CD4-positive, alpha-beta T cell treated with Interleukin-2 at 100 ng/mL for 4 hours (primary cell): Measurements from ENCODE around the gene RCAN3.
A peak's percentile ranks its signal among the peaks of the same experiment; 100 is the strongest.

ENCODE experiments used
- DNase-seq: peaks from one replicate; pipeline ENCODE4 v3.0.0-alpha.2; 2020; ENCODE audit warnings: low spot score

The RCAN3 gene

GRCh38 chr1:24551290-24551959, 48.8 kb downstream of the RCAN3 start:
- no peak for DNase-seq

- DNase-seq: no peak
These were observed 49.4 kb downstream of the RCAN3 start for GRCh38 chr1:24551960-24552571.

- no peak for DNase-seq
These were observed 51.3 kb downstream of the RCAN3 start for GRCh38 chr1:24553931-24554330.

- no peak for DNase-seq
These were observed 52.1 kb downstream of the RCAN3 start for GRCh38 chr1:24554714-24555113.

DNA sequence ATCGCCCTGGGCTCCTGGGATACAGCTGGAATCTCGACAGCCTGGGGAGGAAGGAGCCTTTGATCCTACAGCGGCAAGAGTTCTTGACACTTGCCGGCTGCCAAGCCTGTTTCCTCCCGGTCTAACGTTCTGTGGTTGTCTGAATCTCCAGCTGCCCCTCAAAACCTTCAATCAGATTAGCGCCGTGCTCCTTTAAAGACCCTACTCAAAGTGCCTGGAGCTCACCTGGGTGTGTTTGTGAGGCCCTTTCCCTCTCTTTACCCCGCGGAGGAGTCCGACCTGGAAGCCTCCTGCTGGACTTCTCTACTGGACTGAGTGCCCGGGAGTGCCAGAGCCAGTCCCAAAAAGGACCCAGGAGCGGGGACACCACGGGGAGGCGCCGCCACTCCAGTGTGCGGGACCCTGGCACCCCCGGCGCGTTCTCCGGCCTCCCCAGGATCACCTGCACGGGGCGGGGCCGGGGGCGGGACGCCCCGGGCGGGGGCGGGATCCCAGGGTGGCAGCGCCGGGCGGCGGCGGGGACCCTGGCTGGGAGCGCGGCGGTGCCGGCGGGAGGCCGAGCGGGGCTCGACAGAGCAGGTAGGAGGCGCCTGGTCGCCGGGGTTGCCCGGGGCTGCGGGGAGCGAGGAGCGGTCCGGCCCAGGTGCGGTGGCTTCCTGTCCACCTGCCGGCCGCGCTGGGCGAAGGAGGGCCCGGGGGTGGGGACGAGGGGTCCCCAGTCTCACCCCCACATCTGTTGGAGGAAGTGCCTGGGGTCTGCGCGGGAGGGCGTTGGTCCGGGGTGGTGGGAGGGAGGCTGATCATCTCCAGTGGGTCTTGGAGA, 53.2 kb downstream of the RCAN3 start, which contains the start of gene NCMAP:
Gene NCMAP, plus strand, starts transcription at position 497 of the 823 bp plus-strand sequence. CDS start 39,344 bp downstream, outside the sequence.
- DNase-seq: peak; percentile 23

DNA sequence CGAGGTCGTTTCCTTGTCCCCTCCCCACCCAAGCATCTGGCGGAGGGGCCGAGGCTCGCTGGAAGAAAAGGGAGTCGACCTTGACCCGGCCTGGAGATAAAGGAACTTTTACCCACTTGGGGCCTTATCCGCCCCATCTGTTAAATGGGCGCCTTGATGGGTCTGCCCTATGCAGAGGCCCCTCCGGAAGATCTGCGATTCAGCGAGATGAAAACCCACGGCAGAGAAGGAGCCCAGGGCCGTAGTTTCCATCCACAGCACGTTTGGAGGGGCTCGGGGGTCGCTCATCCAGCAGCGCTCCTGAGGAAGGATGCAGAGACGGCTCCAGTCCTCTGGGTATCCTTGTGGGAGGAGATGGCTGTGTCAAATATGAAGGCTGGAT, 53.8 kb downstream of the RCAN3 start:
- no peak for DNase-seq

DNA sequence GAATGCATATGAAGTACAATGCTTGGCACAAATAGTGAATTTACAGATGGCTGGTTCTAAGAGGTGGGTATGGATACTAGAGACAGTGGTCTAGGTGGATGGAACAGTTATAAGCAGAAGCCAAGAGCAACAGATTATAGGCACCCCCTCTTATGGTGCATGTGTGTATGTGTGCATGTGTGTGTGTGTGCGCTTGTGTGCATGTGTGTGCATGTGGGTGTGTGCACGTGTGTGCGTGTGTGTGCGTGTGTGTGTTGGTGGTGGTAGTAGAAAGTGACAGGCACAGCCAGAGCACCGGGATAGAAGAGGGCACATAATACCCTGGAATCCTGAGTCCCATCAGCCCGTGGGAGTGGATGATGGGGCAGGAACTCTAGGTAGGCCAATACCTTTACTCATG, 54.6 kb downstream of the RCAN3 start:
- DNase-seq: no peak

DNA sequence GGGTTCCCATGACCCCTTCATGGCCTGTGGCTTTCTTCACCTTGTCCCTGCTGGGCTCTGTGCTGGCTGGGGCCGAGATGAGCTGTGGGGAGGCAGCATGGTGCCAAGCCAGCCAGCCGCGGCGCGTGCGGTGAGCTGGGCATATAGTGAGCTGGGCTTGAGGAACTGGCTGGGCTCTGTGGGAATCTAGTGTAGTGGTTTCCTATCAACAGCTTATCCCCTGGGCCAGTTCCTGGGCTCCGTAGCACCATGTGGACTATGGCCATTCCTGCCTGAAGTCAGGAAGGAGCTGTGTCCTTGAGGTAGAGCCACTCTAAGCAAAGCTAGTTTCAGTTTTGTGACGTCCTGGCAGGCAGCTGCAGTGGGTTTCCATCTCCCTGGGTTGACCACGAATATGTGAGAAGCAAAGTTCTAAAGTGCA, 55.1 kb downstream of the RCAN3 start:
- no peak for DNase-seq

DNA sequence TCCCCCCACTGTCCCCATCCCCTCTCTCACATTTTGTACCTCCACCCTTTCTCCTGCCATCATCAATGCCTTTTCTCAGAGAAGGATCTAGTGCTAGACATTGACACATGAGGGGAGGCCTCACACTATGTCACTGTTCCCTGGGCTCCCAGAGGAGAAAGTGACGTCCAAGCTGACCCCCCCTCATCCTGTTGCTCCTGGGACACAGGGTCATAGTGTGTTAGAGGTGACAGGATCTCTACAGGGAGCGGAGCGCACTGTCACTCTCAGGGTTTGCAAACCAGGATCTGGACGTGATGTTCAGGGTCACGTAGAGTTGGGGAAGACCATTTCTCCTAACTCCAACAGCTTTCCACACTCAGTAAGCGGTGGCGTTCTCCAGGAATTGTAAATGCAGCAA, 55.8 kb downstream of the RCAN3 start:
- no peak for DNase-seq

GRCh38 chr1:24558902-24559791, 56.5 kb downstream of the RCAN3 start:
- no peak for DNase-seq

DNA sequence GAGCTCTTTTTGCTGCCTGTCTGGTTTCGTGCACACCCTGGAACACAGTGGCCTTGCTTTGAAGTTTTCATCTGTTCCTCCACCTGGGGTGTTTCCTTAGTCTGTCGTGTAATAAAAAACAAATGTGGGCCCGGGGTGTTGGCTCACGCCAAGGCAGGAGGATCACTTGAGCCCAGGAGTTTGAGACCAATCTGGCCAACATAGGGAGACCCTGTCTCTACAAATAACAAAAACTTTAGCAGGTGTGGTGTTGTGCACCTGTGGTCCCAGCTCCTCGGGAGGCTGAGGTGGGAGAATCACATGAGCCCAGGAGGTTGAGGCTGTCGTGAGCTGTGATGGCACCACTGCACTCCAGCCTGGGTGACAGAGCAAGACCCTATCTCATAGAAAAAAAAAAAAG, 57.7 kb downstream of the RCAN3 start:
- no peak for DNase-seq

GRCh38 chr1:24562625-24563024, 60.0 kb downstream of the RCAN3 start:
- DNase-seq: no peak

DNA sequence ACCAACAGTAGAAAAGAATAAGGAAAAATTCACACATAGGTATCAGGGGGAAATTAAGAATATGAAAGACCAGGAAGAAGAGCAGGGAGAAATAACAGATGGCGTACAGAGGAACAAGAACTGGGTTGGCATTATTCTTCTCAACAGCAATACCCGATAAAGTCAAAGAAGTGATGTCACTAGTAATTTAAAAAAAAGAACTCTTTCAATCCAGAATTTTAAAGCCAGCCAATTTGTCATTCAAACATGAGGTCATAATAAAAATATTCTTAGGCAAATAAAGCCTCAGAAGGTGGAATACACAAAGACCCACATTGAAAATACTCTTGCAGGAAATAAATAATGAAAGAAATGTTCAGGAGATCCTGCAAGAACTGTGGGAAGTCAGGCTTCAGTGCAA, 62.1 kb downstream of the RCAN3 start:
- DNase-seq: no peak

DNA sequence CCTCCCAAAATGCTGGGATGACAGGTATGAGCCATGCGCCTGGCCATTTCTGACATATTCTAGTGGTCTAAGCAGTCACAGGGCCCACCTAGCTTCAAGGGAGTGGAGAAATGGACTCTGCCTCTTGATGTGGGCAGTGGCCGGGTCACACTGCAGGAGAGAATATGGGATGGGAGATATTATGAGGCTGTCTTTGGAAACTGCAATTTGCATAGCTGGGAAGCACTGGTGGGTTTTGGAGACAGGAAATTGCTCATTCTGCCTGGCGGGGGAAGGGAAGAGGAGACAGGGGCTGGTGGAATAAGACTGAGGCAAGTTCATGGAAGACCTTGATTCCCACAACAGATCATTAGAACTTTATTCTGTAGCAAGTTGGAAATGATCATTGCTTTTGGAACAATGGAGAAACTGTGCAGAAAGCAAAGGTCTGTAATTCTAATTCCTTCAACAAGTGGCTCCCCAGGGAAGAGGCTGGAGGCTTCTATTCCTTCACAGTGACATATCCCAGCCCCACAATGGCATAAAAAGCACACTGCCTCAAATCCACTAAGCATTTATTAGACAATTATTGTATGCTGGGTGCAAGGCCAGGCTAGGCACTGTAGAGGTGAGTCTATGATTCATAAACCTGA, 63.7 kb downstream of the RCAN3 start:
- DNase-seq: no peak

GRCh38 chr1:24567792-24568388, 65.3 kb downstream of the RCAN3 start:
- DNase-seq: no peak

GRCh38 chr1:24568475-24568874, 65.8 kb downstream of the RCAN3 start:
- no peak for DNase-seq

DNA sequence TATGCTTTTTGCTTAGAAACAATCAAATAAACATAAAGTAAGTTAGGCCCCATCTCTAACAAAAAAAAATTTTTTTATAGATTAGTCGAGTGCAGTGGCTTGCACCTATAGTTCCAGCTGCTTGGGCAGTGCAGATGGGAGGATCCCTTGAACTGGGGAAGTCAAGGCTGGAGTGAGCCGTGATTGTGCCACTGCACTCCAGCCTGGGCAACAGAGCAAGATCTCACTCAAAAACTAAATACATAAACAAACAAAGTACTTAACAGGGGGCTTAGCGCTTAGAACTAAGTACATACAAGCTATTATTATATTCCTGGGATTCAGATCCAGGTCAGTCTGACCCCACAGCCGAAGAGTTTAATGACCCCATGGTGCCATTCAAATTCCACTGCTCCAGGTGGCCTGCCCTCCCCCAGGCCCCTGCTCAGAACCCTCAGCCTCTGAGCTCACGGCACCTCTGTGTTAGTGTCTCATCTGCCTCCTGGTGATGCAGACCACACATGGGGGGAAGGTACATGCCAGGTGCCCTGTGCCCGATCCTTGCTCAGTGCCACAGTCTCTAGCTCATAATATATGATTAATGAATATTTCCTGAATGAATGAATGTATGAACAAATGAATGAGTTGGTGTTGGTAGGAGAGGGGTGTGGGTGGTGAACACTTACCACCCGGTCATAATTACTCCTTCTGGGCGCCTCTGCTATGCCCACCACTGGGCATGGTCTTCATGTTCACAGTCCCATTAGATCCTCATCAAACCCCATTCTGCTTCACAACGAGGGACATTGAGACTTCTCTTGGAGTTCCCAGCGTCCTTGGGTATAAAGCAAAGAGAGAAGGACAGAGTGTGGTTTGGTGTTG, 67.9 kb downstream of the RCAN3 start:
- DNase-seq: no peak

DNA sequence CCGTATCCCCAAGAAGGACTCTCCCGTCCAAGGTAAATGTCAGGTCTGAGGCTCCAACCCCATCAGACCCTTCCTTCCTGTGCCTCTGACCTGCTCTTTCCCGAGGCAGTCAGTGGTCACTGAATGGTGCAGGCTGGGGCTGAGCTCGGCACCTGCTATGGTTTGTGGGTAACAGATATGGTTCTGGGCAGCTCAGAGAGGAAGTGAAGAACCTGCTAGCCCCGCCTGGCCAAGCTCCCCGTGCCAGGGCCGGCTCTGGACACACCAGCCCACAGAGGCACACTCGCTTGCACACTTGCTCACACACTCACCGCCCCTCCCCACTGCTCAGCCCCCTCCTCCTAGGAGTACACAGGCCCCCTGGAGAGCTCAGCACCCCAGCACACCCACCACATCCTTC, 69.7 kb downstream of the RCAN3 start:
- DNase-seq: no peak

- no peak for DNase-seq
These were observed 73.4 kb downstream of the RCAN3 start for GRCh38 chr1:24575905-24576587.

- DNase-seq: no peak
These were observed 76.2 kb downstream of the RCAN3 start for GRCh38 chr1:24578846-24579245.
